DMS79 (cell line): ENCODE measurements around the gene AK4.

Experiments used
- DNase-seq: peaks from one replicate; lab custom pipeline; 2025; lab: John Stamatoyannopoulos, UW

AK4 gene

DNA sequence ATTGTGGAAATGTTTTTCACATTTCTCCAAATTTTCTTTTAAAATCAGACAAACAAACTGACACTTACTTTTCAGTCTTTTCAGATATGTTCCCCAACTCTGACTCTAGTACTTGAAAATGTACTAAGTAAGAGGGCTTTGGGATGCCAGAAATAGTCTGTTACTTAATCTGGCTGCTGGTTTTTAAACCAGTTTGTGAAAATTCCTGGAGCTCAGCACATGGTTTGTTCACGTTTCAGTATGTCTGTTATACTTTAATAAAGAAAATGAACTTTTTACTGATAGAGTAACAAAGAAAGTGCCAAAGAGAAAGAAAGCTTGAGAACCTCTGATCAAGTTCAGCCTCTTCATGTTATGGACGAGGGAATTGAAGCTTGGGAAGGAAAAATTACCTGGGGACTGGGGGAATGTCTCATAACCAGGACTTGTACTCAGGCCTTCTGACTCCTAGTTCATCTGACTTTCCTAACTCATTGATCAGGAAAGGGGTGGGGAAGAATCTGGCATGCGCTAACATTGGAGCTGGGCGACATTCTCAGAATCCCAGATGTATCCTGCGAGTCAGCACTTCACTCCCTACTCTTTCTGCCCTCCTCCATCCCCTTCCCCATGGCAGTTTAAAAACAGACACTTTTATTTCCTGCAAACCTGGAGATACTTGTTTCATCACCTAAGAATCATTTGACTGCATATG, 130.5 kb downstream of the AK4 start:
- DNase-seq: no peak

DNA sequence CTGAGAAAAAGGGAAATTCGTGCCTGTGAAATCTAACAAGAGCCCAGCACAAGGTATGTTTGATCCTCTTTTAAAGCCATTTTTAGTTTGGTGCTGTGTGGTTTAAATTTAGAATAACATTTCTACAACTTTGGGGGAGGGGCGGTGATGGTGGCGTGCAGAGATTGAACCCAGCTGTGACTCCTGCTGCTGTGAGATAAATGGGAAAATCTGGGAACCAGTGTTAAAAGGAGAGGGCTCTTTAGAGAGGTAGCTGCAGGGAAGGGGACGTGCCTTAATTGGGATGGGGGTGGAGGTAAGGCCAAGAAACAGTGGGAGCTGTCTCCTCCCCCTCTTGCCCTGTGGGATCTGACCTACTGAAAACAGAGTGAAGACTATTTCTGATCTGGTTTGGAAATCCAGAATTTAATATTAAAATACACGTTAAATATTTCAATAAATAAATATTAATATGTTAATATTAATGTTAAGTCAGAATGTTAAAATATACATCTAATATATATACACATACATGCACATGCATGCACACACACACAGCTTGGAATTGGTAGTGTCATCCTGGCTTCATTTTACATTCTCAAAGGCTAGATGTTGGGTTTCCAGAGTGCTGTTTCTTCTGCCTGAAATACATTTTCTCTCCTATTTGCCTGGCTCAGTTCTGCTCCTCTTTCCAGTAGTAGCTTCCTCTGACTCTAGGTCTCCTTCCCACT, 131.2 kb downstream of the AK4 start:
- no peak for DNase-seq
